Measurements from ENCODE around the gene TAS1R1. TPM values are rescaled to one million over a fixed set of nuclear protein-coding genes. Genes with fewer than 3 reads are reported as not detected.

The TAS1R1 gene
- total RNA-seq, 1 experiment from 2014 or later: not detected

DNA sequence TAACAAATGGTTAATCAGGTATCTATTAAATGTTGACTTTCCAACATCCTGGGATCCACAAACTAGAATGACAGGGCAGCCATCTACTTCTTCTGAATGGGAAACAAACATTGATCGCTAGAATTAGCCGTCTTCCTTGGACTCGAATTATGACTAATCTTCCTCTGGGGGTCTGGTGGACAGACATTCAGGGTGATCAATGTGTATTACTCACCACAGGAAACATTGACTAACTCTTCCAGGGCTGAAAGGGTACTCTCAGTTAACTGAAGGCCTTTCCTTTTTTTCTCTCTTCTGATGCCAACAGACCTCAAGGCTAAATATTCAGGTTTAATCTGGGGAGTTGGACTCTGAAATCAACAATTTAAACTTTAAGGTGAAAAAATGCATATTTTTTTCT, 10.3 kb upstream of the TAS1R1 start:
- Histone ChIP-seq H3K4me1 (no peaks in the 10 kb centered on the region), H3K4me3 (ENCODE audit: low read depth, low read length) (no peak overlapping the region), H3K9me3 (no peaks in the 10 kb centered on the region), H3K36me3 (ENCODE audit: control insufficient read depth, insufficient read depth, low read length) (no peaks in the 10 kb centered on the region; the same call in none of the 2 replicates), H3K27me3 (replicated peaks; ENCODE audit: control insufficient read depth, insufficient read depth, low read length) (no peaks in the 10 kb centered on the region)
- Mint-ChIP-seq H3K4me1 (ENCODE audit: low read depth, unreplicated experiment) (no peaks in the 10 kb centered on the region), H3K27ac (ENCODE audit: unreplicated experiment) (no peak overlapping the region), H3K4me3 (ENCODE audit: unreplicated experiment) (no peak overlapping the region), H3K9me3 (ENCODE audit: unreplicated experiment) (no peaks in the 10 kb centered on the region), H3K27me3 (ENCODE audit: insufficient read depth, unreplicated experiment) (no peaks in the 10 kb centered on the region), H3K36me3 (ENCODE audit: insufficient read depth, unreplicated experiment) (peaks cover 59% of the 10 kb centered on the region)
- intact Hi-C loops (cut with micrococcal nuclease; ENCODE audit: unreplicated experiment): no loop called here
- DNase-seq: no peak
- TF ChIP-seq, protein P1, sequence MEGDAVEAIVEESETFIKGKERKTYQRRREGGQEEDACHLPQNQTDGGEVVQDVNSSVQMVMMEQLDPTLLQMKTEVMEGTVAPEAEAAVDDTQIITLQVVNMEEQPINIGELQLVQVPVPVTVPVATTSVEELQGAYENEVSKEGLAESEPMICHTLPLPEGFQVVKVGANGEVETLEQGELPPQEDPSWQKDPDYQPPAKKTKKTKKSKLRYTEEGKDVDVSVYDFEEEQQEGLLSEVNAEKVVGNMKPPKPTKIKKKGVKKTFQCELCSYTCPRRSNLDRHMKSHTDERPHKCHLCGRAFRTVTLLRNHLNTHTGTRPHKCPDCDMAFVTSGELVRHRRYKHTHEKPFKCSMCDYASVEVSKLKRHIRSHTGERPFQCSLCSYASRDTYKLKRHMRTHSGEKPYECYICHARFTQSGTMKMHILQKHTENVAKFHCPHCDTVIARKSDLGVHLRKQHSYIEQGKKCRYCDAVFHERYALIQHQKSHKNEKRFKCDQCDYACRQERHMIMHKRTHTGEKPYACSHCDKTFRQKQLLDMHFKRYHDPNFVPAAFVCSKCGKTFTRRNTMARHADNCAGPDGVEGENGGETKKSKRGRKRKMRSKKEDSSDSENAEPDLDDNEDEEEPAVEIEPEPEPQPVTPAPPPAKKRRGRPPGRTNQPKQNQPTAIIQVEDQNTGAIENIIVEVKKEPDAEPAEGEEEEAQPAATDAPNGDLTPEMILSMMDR (IDR thresholded peaks at IDR 0.05; ENCODE audit: insufficient read depth in 1 of 2, low read depth in 1 of 2, low read length in 1 of 2, severe bottlenecking in 1 of 2, unreplicated experiment in 1 of 2): no peak
- POLR2A ChIA-PET: no interaction called here
- CTCF ChIA-PET: no interaction called here
- BruUV-seq (replicated peaks): no TSS peak

DNA sequence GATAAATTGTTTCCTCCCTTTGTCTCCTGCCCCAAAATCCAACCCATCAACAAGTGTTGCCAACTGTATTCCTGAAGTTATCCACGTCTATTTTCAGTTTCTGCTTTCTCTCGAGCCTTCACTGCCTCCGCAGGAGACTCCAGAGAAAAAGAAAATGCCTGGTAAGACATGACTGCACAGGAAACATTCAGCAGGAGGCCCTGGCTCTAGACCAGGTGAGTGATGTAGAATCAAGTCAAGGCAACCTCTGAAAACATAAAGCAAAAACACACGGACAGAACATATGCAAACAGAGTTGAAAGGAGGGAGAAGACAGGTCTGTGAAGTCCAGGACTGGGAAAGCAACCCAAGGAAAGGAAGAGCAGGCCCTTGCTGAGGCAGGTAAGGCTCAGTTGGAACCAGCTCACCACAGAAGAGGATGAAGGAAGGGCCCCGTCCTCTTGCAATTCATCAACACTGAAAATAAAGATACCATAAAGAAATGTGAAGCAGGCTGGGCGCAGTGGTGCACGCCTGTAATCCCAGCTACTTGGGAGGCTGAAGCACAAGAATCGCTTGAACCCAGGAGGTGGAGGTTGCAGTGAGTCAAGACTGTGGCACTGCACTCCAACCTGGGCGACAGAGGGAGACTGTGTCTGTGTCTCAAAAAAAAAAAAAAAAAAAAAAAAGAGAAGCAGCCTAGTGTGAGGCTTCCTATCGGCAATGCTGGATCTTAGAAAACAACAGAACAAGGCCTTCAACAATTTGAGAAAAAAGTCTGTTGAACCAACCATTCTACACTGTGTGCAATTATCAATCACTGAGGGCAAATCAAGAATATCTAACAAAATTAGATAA, 9.6 kb upstream of the TAS1R1 start:
- Mint-ChIP-seq H3K9me3 (ENCODE audit: unreplicated experiment) (no peaks in the 10 kb centered on the region), H3K27ac (ENCODE audit: unreplicated experiment) (no peak overlapping the region), H3K4me1 (ENCODE audit: low read depth, unreplicated experiment) (no peaks in the 10 kb centered on the region), H3K27me3 (ENCODE audit: insufficient read depth, unreplicated experiment) (no peaks in the 10 kb centered on the region), H3K36me3 (ENCODE audit: insufficient read depth, unreplicated experiment) (peaks cover 60% of the 10 kb centered on the region), H3K4me3 (ENCODE audit: unreplicated experiment) (no peak overlapping the region)
- intact Hi-C loops (cut with micrococcal nuclease; ENCODE audit: unreplicated experiment): no loop called here
- ChIA-PET POLR2A (no interaction called here), CTCF (no interaction called here)
- Histone ChIP-seq H3K4me3 (ENCODE audit: low read depth, low read length) (no peak overlapping the region), H3K36me3 (ENCODE audit: control insufficient read depth, insufficient read depth, low read length) (no peaks in the 10 kb centered on the region; the same call in none of the 2 replicates), H3K4me1 (no peaks in the 10 kb centered on the region), H3K27me3 (replicated peaks; ENCODE audit: control insufficient read depth, insufficient read depth, low read length) (no peaks in the 10 kb centered on the region), H3K9me3 (no peaks in the 10 kb centered on the region)
- BruUV-seq (replicated peaks): TSS peak; percentile 7
- DNase-seq: no peak
- TF ChIP-seq, protein P1 (IDR thresholded peaks at IDR 0.05; ENCODE audit: insufficient read depth in 1 of 2, low read depth in 1 of 2, low read length in 1 of 2, severe bottlenecking in 1 of 2, unreplicated experiment in 1 of 2): no peak

DNA sequence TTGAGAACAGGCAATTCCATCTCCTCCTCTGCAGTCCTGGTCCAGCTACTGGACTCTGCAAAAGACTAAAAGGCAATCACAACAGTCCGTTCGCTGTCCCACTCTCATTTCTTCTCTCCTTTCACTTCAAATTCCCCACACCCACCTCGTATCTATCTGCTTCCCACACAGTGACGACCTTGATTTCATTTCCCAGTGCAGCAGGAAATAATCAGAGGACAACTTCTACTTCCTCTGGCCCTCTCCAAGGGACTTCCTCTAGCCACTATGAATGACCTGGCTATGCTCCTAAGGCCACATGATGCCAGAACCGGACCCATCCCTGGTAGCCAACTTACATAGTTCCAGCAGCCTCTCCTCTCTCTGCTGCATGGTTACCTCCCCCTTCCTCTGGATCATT, 8.8 kb upstream of the TAS1R1 start:
- no peak for DNase-seq
- Mint-ChIP-seq H3K9me3 (ENCODE audit: unreplicated experiment) (no peaks in the 10 kb centered on the region), H3K36me3 (ENCODE audit: insufficient read depth, unreplicated experiment) (peaks cover 56% of the 10 kb centered on the region), H3K27ac (ENCODE audit: unreplicated experiment) (no peak overlapping the region), H3K27me3 (ENCODE audit: insufficient read depth, unreplicated experiment) (no peaks in the 10 kb centered on the region), H3K4me1 (ENCODE audit: low read depth, unreplicated experiment) (no peaks in the 10 kb centered on the region), H3K4me3 (ENCODE audit: unreplicated experiment) (no peak overlapping the region)
- CTCF ChIA-PET: no interaction called here
- TF ChIP-seq, protein P1 (IDR thresholded peaks at IDR 0.05; ENCODE audit: insufficient read depth in 1 of 2, low read depth in 1 of 2, low read length in 1 of 2, severe bottlenecking in 1 of 2, unreplicated experiment in 1 of 2): no peak
- no peaks in the 10 kb centered on the region for H3K27me3 ChIP-seq (replicated peaks; ENCODE audit: control insufficient read depth, insufficient read depth, low read length)
- intact Hi-C loops (cut with micrococcal nuclease; ENCODE audit: unreplicated experiment): no loop called here
- POLR2A ChIA-PET: no interaction called here
- no peaks in the 10 kb centered on the region for H3K9me3 ChIP-seq
- no peaks in the 10 kb centered on the region for H3K4me1 ChIP-seq
- no peak overlapping the region for H3K4me3 ChIP-seq (ENCODE audit: low read depth, low read length)
- no peaks in the 10 kb centered on the region; the same call in none of the 2 replicates for H3K36me3 ChIP-seq (ENCODE audit: control insufficient read depth, insufficient read depth, low read length)
- BruUV-seq (replicated peaks): no TSS peak

Data from Caco-2 (cell line).